Astrocyte of the cerebellum (primary cell): ENCODE data around the gene LHX5.

Source experiments
- DNase-seq: peaks from one replicate; pipeline ENCODE4 v3.0.0-alpha.2; 2011; ENCODE audit warnings: low read depth
- H3K4me3 ChIP-seq: 2 replicates; pipeline ENCODE4 v1.5.1; 2011; ENCODE audit warnings: mild to moderate bottlenecking, low read depth, low read length, moderate library complexity
- CTCF ChIP-seq: IDR thresholded peaks from 2 replicates; pipeline ENCODE4 v1.5.1; 2012; ENCODE audit warnings: low read length, low read depth, moderate library complexity, mild to moderate bottlenecking; ENCODE audit errors: missing control alignments
- in situ Hi-C: cut with HindIII; loops from 2 replicates; pipeline ENCODE4 v1.10.0; 2017; ENCODE audit warnings: low sequenced_read_pairs

LHX5 gene

GRCh38 chr12:113456761-113457160, 14.9 kb downstream of the LHX5 start:
- no peak for TF ChIP-seq CTCF
- in situ Hi-C loops: no loop called here

GRCh38 chr12:113456199-113456598, 15.5 kb downstream of the LHX5 start:
- in situ Hi-C loops: no loop called here
- no peak overlapping the region for H3K4me3 ChIP-seq
- TF ChIP-seq CTCF: no peak
- DNase-seq: no peak

More at GRCh38 chr12:113456761-113457160, 14.9 kb downstream of the LHX5 start:
- H3K4me3 ChIP-seq: no peak overlapping the region
- DNase-seq: no peak

- no peak overlapping the region for H3K4me3 ChIP-seq
- no peak for TF ChIP-seq CTCF
- in situ Hi-C loops: no loop called here
- no peak for DNase-seq
Observed at GRCh38 chr12:113453330-113453729, 18.3 kb downstream of the LHX5 start.

- DNase-seq: no peak
- no peak for TF ChIP-seq CTCF
- H3K4me3 ChIP-seq: no peak overlapping the region
- in situ Hi-C loops: no loop called here
Observed at GRCh38 chr12:113452458-113452857, 19.2 kb downstream of the LHX5 start.

GRCh38 chr12:113449839-113450238, 21.8 kb downstream of the LHX5 start:
- TF ChIP-seq CTCF: no peak
- no peak overlapping the region for H3K4me3 ChIP-seq
- in situ Hi-C loops: no loop called here
- DNase-seq: no peak

GRCh38 chr12:113449299-113449698, 22.4 kb downstream of the LHX5 start:
- no peak for DNase-seq
- no peak for TF ChIP-seq CTCF
- in situ Hi-C loops: no loop called here
- no peak overlapping the region for H3K4me3 ChIP-seq

- no peak for DNase-seq
- in situ Hi-C loops: no loop called here
- TF ChIP-seq CTCF: no peak
- H3K4me3 ChIP-seq: no peak overlapping the region
Observed at GRCh38 chr12:113448873-113449272, 22.8 kb downstream of the LHX5 start.
